Stimulated activated CD4-positive, alpha-beta T cell treated with anti-CD3 and anti-CD28 coated beads, Interleukin-15, amount 100 ng/mL, for 1 hour (primary cell): Measurements from ENCODE around the gene DPH2.
A peak's percentile ranks its signal among the peaks of the same experiment; 100 is the strongest.

Experiments
- DNase-seq, 2 donors: peaks; one replicate each; pipeline ENCODE4 v3.0.0-alpha.2; 2020; ENCODE audit warnings: low read depth in 1 of 2, low spot score in 1 of 2

The DPH2 gene

GRCh38 chr1:43982241-43982640, 12.4 kb downstream of the DPH2 start:
- DNase-seq: no peak

GRCh38 chr1:43982808-43983207, 13.0 kb downstream of the DPH2 start:
- no peak for DNase-seq

DNA sequence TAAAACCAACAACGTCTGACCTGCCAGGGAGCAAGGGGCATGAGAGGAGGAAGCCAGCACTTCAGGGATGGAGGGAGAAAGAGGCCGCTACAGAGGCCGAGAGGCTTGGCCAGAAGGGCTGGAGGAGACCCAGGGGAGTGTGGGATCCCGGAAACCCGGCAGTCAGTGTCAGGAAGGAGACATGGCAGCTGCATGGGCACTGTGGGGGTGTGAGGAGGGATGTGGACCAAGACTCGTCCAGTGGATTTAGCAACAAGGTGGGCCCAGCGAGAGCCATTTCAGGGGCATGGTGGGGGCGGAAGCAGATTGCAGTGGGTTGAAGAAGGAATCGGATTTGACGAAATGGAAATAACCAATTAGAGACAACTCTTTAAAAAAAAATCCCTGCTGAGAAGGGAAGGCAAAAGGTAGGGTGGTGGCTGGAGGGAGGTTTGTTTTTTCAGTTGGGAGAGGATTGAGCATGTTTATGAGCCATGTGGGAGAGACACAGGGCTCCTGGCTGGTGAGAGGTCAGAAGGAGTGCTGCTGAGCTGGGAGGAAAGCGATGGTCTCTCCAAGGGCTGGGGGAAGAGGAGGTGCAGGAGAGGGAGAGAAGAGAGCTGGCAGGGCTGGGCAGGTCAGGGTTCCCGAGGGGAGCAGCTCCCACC, 13.6 kb downstream of the DPH2 start:
- DNase-seq: no peak

- no peak for DNase-seq
Observed at GRCh38 chr1:43984855-43985254, 15.0 kb downstream of the DPH2 start.

DNA sequence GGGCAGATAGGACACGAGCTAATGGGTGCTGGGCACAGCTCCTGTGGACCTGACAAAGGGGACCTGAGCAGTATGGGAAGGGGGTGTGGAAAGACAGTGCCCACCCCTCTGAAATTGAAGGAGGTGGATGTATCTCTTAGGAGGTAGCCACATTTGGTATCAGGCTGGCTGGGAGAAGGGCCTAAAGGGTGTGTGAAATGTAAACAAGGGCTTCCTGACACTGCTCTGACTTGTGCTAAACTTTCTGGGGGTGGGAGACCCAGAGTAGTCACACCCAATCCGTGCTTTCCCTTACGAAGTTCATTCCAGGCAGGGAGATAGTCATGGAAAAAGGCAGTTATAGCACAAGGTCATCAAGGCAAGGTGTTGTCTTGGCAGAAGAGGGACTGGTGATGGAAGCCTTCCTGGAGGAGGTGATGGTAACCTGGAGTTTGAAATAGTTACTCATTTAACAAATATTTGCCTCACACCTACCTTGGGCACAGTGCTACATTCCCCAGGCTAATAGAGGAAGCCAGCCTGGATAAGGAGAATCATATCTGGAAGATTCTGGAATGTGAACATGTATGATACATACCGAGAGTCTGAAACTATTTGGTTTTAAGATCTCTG, 16.3 kb downstream of the DPH2 start:
- no peak for DNase-seq

DNA sequence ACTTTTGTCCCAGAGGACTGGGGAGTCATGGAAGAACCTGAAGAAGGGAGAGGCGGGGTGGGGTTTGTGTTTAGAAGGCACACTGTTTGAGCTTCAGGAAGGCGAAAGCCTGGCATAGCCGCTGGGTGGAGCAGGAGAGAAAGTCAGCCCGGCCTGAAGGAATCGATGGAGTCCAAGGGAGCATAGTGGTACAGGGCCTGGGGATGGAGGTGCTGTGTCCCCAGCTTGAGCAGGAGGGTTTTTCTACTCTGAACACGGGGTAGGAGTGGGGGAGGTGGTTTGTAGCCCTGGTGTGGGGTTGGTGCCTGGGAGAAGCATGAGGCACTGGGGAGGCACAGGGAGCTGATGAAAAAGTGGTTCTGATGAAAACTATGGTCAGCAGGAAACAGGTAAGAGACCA, 16.9 kb downstream of the DPH2 start:
- DNase-seq: no peak

DNA sequence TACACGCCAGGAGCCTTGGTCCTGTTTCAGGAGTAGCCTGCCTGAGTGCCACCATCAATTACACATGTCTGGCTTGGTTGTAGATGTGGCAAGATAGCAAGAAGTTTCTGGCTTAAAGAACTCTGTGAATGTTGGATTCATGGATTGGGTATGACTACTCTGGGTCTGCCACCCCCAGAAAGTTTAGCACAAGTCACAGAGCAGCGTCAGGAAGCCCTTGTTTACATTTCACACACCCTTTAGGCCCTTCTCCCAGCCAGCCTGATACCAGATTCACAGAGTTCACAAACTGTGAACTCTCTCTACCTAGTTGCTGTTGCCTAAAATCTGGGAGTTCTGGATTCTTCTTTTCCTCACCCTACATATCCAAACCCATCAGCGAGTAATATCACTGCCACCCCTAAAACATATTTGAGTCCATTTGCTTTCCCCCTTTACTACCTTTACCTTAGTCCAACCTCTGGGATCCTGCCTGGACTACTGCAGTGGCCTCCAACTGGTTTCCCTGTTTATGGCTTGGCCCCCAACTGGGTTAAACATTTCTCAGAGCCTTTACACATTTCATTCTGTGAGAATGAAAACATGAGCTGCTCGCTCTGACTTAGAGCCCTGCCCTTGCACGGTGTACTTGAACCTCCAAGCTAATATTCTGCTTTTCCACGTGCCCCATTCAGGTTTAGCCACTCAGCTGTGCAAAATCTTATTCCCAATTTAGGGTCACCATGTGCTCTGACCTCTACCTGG, 17.5 kb downstream of the DPH2 start:
- no peak for DNase-seq

DNA sequence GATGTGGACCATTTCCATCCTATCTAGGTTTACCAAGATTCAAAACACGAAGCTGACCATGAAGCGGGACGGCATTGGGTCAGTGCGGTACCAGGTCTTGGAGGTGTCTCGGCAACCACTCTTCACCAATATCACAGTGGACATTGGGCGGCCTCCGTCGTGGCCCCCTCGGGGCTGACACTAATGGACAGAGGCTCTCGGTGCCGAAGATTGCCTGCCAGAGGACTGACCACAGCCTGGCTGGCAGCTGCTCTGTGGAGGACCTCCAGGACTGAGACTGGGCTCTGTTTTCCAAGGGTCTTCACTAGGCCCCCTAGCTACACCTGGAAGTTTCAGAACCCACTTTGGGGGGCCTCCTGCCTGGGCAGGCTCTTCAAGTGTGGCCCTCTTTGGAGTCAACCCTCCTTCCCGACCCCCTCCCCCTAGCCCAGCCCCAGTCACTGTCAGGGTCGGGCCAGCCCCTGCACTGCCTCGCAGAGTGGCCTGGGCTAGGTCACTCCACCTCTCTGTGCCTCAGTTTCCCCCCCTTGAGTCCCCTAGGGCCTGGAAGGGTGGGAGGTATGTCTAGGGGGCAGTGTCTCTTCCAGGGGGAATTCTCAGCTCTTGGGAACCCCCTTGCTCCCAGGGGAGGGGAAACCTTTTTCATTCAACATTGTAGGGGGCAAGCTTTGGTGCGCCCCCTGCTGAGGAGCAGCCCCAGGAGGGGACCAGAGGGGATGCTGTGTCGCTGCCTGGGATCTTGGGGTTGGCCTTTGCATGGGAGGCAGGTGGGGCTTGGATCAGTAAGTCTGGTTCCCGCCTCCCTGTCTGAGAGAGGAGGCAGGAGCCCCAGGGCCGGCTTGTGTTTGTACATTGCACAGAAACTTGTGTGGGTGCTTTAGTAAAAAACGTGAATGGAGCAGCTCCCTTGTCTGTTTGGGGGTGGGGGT, 20.7 kb downstream of the DPH2 start:
- no peak for DNase-seq

DNA sequence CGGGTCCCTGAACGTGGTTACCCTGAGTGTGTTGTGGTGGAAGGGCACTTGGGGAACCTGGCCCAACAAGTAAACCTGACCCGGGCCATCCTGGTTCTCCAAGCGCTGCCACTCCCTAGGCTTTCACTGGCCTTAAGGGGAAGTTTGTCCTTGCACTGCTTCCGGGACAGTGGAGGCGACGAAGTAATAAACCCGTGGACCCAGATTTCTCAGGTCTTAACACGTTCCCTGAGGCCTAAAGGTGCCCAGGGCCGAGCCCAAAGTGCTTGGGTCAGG, 21.3 kb downstream of the DPH2 start:
- no peak for DNase-seq

DNA sequence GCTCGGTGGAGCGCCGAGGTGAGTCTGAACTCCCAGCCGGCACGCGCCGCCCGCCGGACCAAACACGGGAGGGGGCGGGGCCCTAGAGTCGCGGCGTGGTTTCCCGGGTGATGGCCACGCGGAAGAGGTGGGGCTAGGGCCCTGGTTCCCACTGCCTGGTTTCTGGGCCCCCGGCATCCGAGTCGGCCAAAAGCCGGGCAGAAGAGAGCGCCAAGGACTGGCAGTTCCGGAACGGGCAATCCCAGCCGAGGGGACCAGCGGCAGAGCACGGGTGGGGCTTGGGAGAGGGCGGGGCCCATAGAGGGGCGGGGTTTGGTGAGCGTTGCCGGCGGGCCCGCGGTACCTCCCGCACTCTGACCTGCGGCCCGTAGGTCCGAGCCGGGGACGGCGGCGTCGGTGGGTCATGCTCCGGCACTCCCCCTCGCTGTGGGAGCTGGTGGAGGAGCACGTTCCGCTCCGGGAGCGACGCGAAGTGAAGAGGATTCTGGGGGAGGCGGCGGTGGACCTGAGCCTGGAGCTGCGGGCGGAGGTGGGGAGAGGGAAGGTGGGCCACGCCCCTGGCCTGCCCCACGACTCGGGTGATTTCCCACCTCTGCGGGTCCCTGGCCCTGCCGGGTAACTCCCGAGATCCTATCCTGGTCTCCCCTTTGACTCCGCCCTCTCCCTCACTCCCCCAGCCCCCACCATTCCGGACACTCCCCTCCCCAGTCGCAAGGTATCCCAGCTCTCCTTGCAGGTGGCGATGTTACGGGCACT, 21.8 kb downstream of the DPH2 start, which contains the start of gene CCDC24:
Gene CCDC24 (plus strand): TSS at position 124 of the 756 bp plus-strand sequence. CDS start 280 bp downstream, at position 404.
- DNase-seq: peak; percentile 43 to 61

- DNase-seq: no peak
Observed at GRCh38 chr1:43992232-43992995, 22.6 kb downstream of the DPH2 start.

- DNase-seq: no peak
Observed at GRCh38 chr1:43993206-43993914, 23.6 kb downstream of the DPH2 start.

- DNase-seq: no peak
Observed at GRCh38 chr1:43994071-43994470, 24.3 kb downstream of the DPH2 start.

- DNase-seq: no peak
Observed at GRCh38 chr1:43994794-43995790, 25.3 kb downstream of the DPH2 start.

- no peak for DNase-seq
Observed at GRCh38 chr1:43995984-43996732, 26.3 kb downstream of the DPH2 start.

DNA sequence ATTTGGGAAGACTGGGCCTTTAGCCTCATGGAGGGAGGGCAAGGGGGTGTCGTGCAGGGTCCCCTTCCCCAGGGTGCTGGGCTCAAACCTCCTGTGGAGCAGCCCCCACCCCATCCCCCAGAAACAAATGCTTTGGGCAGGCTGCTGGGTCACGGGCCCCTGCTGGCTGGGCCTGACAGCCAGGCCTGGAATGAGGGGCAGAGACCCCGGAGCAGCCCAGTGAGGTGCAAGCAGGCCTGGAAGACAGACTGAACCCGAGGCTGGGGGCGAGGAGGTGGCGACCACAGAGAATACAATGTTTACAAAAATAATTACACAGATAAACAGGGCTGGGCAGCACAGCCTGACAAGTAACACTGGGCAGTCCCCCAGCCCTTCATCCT, 26.9 kb downstream of the DPH2 start:
- DNase-seq: no peak

DNA sequence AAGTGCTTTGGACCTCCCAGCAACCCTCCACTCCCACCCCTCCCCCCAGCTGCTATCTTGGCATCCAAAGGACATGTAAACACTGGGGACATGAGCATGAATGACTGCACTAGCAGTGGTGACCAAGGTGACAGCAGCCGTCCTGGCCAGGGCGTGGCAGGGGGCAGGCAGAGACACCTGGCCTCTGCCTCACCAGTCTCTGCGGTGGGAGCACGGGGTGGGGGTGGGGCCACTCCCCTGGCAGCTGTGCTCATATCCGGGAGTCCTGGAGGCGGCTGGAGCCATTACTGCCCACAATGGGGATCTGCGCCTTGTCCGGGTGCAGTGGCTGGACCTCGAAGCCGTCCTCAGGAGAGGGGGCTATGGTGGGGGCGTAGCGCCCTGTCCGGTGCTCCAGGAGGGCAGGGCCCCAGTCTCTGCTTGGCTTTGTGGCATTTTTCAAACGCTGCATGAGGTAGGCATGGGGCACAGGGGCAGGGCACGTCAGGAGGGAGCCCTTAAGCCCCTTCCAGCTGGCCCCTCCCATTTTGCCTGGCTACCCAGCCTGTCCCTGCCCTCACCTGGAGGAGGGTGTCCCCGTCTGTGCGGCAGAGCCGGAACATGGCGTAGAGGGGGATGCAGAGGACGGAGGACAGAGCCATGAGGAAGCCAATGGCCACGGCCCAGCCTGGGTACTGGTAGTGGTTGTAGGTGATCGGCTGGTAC, 27.6 kb downstream of the DPH2 start:
- no peak for DNase-seq
